GM18873 (cell line): ENCODE data around the gene OR11A1.

Experiments
- ATAC-seq: cut with Tn5 transposase; IDR thresholded peaks from one replicate; pipeline ENCODE4 v1.9.1; 2021; ENCODE audit warnings: mild to moderate bottlenecking, moderate library complexity, moderate number of reproducible peaks; ENCODE audit not compliant: unreplicated experiment, low FRiP score

The OR11A1 gene, protein sequence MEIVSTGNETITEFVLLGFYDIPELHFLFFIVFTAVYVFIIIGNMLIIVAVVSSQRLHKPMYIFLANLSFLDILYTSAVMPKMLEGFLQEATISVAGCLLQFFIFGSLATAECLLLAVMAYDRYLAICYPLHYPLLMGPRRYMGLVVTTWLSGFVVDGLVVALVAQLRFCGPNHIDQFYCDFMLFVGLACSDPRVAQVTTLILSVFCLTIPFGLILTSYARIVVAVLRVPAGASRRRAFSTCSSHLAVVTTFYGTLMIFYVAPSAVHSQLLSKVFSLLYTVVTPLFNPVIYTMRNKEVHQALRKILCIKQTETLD

DNA sequence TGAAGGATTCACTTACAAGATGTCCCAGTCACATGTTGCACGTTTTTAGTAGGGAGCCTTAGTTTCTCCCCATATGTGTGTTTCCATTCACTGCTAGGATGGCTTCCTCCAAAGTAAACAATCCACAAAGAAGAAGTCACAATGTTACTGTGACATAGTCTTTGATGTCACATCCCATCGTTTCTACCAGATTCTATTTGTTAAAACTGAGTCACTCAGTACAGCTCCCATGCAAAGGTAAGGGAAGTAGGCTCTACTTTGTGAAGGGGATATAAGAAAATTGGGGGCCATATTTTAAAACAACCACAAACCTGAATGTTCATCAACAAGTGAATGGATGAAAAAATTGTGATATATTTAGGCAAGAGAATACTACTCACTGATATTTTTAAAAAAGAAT is at the start of gene OR11A1, which contains the start of gene OR2H1:
TSS of gene OR11A1 (minus strand) at position 101 of the 400 bp plus-strand sequence. CDS start 29,430 bp downstream, outside the sequence.
TSS of gene OR2H1 (plus strand) at position 185 of the 400 bp plus-strand sequence. CDS start 4,615 bp downstream, outside the sequence.
- ATAC-seq, result no peak

DNA sequence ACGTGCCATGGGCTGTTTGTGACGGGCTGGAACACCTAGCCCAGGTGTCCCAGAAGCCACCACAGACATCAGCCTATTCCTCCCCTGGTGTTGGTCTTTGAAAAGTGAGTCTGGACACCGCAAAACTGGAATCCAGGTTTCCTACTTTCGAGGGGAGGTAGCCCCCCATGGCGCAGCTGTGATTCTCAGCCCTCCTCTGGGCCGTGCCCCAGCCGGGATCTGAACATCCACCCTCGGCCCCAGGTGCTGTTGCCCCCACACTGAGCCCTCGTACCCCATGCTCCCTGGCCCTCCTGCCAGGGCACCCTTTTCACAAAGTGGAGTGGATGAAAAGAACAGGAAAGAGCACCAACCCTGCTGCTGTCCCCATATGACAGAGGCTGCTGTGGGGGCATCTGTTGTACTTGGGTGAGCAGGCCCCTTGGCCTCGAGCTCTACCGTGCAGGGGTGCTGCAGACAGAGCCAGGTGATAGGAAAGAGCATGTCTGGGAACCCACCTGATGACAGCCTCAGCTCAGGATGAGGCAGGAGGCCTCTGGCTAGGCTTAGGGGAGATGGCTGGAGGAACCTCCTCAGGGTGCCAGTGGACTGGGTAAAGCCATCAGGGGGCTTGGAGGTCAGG is 49.7 kb upstream of the OR11A1 start:
- ATAC-seq, result no peak

DNA sequence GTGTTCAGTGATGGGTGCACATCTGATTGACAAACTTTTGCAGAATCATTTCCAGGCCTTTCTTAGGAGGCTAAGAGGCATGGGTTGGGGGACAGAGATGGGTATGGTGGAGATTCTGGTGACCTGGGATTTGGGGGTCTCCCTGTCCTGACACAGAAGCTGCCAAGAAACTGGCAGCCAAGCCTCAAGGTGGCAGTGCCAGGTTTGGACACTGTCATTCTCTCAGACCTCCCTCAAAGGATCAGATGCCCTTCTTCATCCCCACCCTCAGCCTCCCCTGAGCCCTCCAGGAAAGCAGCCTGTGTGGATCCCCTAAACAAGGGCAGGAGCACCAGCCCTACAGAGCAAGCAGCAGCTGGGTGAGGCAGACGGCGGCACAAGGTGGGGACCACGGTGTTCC is 48.9 kb upstream of the OR11A1 start:
- no peak for ATAC-seq

DNA sequence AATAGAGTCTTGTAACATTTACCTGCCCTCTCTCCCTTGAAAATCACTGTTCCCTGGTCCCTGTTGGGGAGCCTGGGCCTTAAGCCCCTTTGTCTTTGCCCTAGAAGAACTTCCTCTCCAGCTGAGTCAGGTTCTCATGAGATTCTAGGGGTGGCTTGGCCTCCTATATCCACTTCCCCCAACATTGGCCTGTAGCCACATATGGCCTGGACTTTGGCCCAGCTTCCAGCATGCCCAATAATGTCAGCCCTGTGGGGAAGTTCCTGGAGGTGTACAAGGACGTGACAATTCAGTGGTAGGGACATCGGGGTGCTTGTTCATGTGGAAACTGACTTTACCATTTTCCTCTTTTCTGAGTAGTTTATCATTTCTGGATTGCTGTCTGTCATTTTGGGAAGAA is 48.1 kb upstream of the OR11A1 start:
- ATAC-seq, result no peak

DNA sequence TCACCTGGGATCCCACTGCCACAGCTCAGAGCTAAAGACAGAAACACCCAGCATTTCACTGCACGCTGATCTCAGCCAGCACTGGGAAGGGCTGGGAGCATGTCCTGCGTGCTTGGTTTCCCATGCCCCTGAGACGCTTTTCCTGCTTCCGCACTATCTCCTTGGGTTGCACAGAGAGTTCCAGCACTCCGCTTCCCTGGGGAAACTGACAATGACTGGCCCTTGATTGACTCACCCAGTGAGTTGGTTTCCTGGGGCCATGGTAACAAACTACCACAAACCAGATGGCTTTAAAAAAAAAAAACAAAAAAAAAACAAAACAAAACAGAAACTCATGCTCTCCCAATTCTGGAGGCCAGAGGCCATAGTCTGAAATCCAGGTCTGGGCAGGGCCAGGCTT is 45.7 kb upstream of the OR11A1 start:
- ATAC-seq, result no peak

DNA sequence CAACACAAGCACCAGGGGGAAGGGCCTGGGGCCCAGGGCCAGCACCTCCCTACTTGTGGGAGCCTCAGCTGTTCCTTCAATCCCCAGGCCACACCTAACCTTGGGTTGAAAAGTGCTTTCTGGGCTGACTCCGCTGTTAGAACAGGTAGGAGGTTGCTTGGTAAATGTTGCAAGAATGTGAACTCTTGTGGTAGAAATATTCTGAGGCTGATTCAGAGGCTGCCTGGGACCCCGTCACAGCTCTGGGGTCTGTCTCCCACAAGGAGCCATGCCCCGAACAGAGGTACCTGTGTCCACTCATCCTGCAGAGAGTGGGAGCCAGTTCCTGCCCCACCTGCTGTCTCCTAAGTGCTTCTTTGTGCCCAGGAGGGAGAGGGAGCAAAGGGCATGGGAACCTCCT is 45.3 kb upstream of the OR11A1 start:
- ATAC-seq, result no peak

DNA sequence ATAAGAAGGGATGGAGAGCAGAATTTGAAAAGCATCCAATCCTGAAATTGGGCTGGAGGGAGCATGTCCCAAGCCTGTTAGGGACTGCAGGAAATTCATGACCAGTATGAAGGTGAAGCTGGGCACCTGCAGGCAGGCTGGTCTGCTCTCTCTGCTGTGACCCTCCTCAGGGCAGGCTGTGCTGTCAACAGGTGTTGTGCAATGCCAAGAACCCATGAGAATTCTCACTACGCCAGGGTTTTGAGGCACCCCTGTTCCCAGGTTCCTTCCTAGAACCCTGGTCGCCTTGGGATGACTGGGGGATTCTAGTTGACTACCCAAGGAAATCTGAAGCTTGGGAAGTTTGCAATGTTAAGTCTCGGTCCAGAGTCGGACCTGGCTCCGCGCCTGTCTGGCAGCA is 44.2 kb upstream of the OR11A1 start:
- ATAC-seq, result no peak

DNA sequence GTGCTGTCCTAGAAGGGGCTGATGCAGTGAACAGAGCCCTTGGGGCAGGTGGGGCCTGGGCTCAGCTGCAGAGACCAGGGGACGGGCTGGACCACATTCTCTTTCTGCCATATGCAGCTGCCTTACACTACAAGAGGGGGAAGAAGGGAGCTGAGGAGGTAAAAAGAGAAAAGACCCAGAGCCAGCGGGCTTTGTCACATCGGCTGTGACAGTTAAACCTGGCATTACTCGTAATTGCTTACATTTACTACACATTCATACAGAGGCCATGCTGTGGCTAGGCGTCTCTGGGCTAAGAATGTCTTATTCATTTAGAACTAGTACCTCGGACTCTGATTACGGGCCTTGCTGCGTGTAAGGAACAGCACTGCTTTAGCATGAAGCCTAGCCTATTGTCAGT is 43.7 kb upstream of the OR11A1 start:
- ATAC-seq, result no peak

DNA sequence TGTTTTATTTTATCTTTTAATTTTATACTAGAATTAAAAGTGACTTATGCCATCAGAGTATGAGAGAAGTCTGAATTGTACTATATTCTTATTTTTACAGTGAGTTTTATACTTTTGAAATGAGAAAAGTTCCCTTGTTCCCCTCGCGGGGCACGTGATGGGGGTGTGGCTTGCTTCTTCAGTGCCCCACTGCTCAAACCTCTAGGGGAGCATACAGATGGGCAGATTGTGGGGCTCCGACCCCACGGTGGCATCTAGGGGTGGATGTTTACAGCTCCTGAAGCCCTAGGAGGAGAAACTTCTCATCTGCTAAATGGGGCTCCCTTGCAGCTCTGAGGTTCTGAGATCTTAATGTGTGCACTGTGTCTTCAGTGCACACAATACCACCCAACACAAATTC is 42.8 kb upstream of the OR11A1 start:
- no peak for ATAC-seq

DNA sequence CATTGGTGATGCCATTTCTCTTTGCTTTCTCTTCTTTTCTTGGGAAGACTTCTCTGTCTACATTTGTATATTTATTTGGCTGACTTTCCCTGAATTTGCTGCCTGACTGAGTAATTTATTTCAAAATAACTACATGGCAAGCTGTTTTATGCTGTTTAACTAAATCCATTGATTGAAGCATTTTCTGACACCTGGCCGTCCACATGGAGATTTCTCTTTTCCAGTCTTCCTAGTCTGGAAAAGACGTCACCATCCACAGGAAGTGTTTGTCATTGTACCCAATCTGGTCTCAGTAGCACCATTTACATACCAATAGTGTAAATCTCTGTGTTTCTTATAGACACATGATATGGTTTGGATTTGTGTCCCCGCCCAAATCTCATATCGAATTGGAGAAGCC is 40.1 kb upstream of the OR11A1 start:
- no peak for ATAC-seq

DNA sequence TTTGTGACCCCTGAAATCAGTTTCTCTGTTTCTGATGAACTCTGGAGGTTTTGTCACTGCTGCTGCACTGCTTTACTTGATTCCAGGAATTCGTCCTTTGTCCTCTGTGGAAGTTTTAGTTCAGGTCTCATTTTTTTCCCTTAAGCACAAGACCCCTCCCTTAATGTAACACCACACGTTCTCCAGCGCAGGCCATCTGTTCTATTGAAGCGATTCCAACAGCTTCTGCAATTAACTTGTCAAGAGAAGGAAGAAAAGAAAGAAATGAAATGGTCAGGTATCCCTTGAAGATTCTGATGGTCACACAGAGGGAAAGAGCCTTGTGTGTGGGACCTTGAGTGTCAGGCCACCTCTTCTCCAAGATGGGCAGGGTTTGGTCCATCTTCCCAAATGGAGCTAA is 38.7 kb upstream of the OR11A1 start:
- no peak for ATAC-seq

DNA sequence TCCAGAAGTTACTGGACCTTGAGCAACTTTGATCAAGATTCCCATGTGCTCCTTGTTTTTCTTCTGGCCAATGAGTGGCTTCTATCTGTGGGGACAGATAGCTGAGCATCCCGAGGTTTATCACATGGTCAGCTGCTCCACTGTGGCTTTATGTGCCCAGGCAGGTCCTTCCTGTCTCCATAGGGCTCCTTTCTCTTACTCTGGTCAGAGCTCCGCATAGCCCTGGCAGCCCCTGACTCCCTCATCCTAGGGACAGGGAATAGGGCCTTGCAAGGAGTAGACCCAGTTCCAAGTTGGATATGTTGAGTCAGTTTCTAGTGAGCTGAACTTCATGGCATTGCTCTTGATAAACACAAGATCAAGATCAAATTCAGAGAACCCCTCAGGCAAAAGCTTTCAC is 37.3 kb upstream of the OR11A1 start:
- ATAC-seq, result no peak

DNA sequence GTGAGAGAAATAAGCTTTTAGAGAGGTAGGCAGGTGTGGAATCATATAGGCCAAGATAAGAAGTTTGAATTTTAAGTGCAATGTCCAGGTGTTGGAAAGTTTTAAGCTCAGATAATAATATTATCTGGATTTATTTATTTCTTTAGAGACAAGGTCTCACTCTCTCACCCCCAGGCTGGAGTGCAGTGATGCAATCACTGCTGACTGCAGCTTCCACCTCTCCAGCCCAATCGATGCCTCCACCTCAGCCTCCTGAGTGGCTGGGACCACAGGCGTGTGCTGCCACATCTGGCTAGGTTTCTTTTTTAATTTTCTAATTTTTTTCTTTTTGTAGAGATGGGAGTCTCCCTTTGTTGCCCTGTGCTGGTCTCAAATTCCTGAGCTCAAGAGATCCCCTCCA is 36.4 kb upstream of the OR11A1 start:
- ATAC-seq, result no peak

DNA sequence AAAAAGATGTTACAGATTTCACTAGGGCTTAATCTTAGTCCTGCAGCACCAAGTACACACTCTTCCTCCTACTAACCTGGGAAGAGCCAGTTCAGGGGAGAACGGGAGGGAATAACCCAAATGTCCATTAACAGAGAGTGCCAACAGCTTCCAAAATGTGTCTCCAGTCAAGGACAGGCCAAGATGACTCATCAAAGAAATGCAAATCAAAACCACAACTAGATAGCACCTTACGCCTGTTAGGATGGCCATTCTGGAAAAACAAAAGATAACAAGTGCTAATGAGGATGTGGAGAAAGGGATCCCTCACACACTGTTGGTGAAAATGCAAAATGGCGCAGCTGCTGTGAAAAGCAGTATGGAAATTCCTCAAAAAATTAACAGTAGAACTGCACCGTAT is 34.7 kb upstream of the OR11A1 start:
- no peak for ATAC-seq

DNA sequence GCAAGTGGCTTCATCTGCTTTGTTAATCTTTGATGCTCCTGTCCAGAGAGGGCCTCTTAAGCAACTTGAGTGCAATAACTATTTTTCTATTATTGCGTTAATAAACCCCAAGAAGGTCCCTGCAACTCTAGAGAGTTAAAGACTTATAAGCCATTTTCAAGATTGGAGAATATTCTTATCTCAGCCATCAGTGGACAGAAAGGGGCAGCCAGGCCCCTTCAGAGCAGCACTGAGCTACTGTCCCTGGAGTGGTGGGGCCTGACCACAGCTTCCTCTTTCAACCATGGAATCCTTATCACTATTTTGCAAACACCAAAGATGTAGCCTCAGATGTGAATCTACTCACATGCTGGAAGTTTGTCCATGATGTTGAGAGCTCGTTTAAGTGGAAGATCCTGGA is 33.7 kb upstream of the OR11A1 start:
- ATAC-seq, result no peak

DNA sequence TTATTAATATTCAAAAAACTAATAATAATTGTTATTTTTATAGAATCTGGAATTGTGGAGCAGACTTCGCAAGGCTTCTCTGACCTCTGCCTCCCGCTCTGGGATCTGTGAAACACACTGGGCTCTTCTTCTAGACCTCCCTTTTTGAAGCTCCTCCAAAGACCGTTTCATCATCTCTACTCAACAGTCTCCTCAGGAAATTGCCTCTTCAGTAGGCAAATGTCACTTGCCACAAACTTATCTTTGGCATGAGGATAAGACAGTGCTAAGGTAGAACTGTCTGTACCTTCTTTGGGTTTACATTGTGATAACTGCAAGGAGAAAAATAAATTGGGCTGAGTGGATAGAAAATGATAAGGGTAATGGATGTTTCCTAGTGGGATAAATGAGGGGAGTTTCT is 33.2 kb upstream of the OR11A1 start:
- ATAC-seq, result no peak

DNA sequence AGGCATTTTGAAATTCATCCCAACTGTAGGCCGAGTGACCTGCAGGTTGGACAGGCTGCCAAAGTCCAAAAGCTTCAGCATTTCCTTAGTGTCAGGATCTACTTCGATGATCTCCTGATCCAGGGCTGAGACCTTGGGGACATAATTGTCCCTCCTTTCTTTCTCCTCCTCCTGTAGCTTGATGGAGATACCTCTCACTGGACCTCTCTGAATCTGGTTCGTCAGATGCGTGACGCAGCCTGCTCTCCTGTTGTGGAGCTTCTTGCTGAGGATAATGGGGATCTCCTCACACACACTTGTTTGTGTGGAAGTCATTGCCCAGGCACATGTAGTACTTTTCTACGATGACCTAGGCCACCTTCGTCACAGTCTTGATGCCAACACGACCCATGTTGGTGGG is 32.4 kb upstream of the OR11A1 start:
- no peak for ATAC-seq

DNA sequence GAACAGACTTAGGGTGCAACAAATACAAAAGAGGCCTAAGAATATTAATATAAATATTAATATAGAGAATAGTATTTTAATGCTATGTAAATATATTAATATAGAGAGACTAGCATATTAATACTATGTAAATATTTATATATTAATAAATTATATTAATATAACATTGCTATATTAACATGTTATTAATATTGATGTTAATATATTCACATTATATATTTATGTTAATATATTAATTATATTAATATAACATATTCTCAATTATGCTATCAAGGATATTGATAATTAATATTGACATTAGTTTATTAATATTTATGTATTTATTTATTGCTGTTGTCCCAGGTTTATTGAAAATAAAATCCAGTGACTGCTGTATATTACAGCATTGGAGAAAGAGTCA is 32.0 kb upstream of the OR11A1 start:
- no peak for ATAC-seq

DNA sequence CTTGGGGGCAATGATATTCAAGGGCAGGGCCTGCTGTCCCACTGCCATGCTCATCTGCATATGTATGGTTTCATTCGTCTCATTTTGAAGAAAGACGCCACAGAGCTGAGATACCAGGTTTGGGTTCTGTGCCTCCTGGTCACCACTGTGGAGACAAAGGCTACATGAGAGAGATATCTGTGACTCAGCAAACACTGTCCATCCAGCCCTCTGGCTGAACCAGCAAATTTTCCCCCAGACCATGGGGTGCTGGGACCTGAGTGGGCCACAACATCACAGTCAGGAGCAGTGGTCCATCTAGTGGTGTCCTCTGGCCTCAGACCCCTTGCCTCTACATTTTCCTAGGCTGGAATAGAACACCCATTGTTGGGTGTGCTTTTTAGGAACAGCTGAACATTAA is 30.8 kb upstream of the OR11A1 start, which contains the start of gene MAS1L:
TSS of gene MAS1L (minus strand) at position 297 of the 400 bp plus-strand sequence. CDS start at position 243, 54 bp downstream.
- ATAC-seq, result no peak

DNA sequence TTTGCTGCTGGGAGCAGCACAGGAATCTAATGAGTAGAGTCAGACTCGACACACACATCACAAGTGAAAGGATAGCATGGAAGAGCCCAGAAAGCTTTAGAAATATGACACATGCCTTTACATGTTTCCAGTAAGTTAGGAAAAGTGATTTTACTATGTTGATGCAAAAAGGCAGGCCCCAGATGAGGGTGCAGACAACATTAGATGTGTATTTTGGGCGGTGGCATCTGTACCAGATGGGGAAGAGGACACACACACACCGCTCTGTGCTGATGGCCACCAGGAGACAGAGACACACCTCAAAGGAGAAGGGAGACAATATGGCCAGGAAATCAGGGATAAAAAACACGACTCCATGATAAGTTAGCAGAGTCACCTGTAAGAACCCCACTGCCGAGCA is 30.3 kb upstream of the OR11A1 start:
- ATAC-seq, result no peak

DNA sequence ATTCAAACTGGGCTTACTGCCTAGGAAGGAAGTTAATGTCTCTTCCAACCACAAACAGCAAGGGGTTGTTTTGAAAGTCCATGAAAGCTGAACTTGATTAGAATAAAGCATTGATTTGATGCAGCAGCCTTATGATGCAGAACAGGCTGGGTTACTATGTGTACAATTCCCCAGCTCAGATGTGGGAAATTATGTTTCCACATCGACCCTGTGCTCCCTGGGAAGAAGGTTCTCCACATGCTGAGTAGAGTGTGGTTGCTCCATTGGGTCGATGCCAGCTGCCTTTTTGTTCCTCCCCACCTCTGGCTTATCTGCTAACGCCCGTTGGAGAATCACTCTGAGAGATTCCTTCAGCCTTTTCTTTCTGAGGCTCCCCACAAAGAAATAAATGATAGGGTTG is 29.7 kb upstream of the OR11A1 start:
- no peak for ATAC-seq

DNA sequence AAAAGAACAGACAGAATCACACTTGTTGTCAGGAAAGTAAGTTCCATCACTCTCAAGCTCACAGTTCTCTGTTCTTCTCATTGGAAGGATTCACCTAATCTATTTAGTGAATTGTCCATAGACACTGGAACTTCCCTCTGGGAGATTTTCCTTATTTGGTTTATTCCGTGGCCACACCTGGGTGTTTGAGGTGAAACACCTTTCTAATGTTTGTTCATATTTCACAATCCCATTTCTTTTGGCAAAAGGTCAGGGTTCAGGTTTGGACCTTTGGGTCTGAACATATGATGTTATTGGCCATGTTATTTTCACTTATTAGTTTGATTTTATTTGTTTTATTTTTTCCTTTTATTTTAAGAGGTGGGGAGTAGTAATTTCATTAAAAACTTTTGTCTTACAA is 26.9 kb upstream of the OR11A1 start:
- ATAC-seq, result no peak
